Measurements from ENCODE around the gene AP3S2.
"Not testable (repeated sequence)": the region's sequence is repeated elsewhere in the genome, so short reads cannot be mapped to it uniquely, and the experiment has no call there.

The AP3S2 gene

DNA sequence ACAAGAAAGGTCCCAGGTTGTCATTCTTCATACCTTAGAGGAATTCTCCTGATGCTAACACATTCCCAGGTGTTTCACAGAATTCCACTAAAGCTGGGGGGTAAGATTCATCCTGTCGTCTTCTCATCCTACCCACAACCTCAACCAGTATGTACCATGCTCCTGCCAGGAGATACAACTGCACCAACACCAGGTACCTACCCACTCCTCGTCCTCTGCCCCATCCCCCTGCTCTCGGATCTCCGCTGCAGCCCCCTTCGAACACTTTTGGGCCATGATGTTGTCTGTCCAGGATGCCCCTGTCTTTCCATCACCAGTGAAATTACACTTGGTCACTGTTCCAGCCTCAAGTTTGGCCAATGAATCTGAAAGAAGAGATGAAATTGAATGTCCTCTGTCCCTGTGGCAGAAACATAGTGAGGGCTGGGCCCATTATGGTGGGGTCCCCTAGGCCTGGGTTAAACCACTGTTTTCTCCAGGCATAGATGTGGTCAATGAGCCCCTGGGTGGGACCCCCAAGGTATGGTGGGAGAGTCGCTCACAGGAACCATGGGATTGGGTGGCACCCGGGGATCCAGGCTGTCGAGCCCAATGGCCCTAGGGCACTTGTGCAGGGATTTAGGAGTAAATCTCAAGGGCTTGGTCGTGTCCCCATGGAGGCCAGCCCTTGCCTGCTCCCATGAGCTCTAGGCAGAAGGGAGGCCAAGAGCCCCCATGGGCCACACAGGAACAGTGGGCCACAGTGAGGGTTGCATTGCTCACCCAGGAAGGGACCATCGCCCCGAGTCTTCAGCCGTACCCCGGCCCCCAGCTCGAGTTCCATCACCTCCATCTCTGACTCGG, 9.4 kb upstream of the AP3S2 start:
- DNase-seq: peak; percentile 41

DNA sequence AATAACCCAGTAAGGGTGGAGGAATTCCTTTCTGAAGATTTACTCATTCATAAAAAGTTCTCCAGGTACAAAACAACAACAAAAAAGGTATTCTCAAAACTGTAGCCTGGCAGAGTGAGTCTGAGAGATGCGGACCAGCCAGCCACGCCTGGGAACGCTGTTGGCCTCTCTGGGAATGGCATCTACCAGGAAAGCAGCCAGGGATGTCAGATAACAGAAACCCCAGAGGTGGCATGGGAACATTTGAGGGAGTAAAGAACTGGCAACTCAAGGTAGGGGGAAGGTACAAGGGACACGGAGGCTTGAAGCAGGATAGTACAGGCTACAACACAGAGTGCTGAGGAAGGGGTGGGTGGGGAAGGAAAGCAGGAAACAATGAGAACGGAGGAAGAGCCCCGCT, 7.1 kb upstream of the AP3S2 start:
- no peak for DNase-seq

GRCh38 chr15:89899951-89900567, 6.3 kb upstream of the AP3S2 start:
- peak; percentile 40 for DNase-seq

DNA sequence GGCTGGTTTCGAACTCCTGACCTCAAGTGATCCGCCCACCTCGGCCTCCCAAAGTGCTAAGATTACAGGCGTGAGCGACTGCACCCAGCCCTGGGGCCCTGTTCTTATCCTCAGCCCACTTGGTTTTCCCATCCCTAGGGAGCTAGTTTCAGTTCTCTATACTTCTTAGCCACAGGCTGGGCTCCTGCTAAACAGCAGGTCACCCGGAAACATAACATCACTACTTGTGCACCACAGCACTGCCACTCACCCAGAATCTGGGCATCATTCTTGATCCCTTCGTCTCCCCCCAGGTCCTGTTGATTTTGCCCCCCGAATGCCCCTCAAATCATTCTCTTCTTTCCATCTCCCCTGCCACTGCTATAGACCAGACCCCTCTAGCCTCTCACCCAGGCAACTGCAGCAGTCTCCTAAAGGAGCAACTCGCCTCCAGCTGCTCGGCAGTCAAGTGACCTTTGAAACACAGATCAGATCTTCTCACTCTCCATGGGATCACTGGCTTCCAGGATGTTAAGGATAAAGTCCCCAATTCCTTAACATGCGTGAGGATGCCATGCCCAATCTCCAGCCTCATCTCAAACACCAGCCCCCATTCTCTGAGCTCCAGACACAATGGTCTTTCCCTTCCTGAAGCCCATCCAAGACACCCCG, 5.6 kb upstream of the AP3S2 start:
- DNase-seq: peak; percentile 24

DNA sequence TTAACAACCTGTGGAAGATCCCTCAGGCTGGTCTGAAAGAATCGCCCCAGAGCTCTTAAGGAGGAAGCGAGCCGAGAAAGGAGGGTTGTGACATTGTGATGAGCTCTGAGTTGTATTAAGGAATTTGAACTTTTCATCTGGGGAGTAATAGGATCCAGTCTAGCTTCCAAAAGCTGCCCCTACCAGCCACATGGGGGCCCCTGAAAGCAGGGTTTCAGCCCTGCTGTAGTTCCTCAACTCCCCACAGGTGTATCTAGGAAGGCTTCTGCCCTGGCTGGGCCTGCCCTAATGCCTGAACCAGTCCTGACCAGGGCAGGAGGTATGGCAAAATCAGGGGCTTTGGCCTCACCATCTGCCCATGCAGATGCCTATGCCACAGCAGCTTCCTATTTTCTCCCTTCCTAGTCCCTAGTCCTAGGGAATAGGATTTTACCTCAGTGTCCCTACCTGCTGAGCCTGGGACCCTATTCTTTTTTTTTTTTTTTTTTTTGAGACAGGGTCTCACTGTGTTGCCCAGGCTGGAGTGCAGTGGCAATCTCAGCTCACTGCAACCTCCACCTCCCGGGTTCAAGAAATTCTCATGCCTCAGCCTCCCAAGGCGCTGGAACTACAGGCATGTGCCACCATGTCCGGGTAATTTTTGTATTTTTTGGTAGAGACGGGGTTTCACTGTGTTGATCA, 5.0 kb upstream of the AP3S2 start:
- DNase-seq: no peak

DNA sequence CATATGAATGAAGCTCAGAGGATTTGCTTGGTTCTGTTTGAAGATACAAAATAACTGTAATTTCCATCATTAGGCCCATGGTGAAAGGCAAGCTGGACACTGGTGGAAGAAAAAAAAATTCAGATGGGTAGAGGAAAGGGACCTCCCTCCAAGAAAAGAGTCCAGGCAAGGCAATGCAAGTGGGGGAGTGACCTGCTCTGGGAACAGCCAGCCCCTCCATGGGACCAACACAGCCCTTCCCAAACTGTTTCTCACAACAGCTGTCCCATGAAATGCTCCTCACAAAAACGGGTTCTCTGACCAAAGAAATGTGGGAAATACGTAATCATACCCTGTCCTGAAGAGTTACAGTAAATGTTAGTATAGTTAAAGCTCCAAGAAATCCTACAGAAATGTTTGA, 4.4 kb upstream of the AP3S2 start:
- DNase-seq: no peak

DNA sequence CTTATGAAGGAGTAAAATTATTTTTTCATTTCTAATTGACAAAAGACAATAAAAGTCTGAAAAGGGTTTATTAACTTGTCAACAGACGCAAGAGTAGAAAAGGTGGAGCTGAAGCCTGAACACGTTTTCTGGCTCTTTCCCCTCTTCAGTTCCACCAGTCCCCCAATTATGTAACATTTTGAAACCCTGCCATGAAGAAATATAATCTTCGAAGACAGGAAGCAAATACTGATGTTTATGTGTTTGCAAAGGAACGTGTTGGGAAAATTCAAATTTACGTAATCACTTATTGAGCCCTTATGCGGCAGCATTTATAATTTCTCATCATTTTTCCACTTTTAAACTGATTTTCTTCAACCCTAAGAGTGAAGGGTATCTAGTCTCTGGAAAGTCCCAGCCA, 767 bp downstream of the AP3S2 start:
- no peak for DNase-seq

GRCh38 chr15:89888214-89888804, 5.5 kb downstream of the AP3S2 start:
- no peak for DNase-seq

DNA sequence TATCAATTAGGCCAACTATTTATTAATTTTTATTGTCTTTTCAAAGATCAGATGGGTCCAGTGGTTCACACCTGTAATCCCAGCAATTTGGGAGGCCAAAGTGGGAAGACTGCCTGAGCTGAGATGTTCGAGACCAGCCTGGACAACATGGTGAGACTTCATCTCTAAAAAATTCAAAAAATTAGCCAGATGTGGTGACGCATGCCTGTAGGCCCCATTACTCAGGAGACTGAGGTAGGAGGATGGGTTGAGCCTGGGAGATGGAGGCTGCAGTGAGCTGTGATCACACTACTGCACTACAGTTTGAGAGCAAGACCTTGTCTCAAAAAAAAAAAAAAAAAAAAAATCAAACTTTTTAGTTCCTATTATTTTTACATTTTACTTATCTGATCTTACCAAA, 8.2 kb downstream of the AP3S2 start:
- no peak for DNase-seq

- DNase-seq: not testable (repeated sequence)
These were observed 8.6 kb downstream of the AP3S2 start for GRCh38 chr15:89885179-89885578.

DNA sequence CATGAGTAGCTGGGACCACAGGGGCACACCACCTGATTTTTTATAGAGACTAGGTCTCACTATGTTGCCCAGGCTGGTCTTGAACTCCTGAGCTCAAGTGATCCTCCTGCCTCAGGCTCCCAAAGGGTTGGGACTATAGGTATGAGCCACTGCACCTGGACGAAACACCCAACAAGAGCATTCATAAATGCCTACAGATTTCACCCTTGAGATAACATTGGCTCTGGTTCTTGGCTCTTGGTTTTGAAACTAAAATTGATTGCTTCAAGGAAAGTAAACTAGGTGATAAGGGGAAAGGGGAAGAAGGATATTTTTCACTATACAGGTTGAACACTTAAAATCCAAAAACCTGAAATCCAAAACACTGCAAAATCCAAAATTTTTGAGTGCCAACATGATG, 10.3 kb downstream of the AP3S2 start:
- DNase-seq: no peak

DNA sequence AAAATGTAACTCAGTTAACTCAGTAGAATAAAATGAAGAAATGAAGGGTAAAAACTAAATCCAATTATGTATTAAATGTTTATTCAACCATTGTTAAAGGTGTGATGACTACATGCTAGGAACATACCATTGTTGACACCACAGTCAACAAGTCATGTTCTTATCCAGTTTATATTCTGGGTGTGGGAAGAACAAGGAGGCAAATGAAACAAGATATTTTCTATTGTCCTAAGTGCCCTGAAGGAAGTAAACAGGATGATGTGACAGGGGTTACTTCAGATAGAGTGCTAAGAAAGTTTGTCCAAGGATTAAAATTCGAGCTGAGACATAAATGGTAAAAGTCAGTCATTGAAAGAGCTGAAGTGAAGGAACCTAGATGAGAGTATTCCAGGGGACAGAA, 13.1 kb downstream of the AP3S2 start:
- DNase-seq: no peak

DNA sequence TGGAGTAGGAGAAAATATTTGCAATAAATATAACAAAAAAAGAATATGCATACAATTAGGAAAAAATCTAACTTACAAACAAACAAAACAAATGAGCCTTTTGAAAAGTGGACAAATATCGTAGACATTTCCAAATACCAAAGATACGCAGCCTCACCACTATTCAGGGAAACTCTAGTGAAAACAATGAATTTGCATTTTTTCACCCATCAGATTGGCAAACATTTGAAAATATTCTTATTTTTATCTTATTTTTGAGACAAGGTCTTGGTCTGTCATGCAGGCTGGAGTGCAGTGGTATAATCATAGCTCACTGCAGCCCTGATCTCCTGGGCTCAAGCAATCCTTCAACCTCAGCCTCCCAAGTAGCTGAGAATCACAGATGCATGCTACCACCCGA, 15.5 kb downstream of the AP3S2 start:
- no peak for DNase-seq

DNA sequence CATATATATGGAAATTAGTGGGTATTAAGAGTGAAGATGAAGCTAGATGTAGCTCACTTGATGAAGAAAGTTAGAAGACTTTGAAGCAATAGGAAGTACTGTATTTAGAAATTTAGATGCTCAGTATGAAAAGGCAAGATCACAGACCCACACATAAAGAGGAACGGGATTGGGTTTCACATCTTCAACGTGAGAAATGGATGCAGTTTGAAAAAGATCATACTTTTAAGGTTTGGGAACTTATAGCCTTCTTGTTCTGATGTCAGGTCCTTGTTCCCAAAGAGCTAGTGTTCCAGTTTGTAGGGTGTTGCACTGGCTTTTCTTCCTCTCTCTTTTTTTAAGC, 16.7 kb downstream of the AP3S2 start:
- no peak for DNase-seq

DNA sequence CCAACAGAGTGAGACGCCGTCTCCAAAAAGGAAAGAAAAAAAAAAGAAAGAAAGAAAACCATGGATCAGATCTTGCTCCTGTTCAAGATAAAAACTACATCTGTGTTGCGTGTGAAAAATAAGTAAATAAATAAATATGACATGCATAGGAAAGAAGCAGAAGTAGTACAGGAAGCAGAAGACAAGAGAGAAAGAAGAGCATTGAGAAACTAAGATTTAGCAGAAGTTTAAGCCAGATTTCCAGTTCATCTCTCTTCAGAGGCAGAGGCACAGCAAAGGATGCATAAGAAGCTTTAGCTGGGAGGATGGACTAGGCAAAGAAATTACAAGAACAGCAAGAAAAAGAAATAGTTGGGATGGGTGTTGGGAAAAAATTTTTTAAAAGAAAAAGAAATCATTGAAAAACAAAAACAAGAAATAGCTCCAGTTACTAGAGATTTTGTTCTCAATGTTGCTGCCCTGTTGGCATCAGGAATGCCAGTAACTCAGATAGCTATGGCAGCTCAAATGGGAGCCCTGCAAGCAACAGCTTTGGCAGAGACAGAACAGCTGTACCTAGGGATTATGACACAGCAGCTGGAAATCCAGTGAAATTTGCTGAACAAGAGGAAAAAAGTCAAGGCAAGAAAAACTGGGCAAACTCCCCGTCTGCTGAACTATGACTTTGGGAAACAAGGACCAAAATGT, 17.3 kb downstream of the AP3S2 start:
- no peak for DNase-seq

DNA sequence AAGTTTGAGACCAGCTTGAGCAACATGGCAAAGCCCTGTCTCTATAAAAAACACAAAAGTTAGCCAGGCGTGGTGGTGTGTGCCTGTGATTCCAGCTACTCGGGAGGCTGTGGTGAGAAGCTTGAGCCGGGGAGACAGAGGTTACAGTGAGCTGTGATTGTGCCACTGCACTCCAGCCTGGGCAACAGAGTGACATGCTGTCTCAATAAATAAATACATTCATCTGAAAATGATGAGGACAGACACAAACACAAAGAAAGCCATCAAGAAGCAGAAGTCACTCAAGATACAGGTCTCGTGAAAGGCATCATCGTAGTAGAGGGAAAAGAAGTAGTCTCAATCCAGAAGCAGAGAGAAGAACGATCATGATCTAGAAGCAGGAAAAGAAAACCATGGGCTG, 18.1 kb downstream of the AP3S2 start:
- DNase-seq: no peak

GRCh38 chr15:89874926-89875564, 18.7 kb downstream of the AP3S2 start:
- peak; percentile 90 for DNase-seq

DNA sequence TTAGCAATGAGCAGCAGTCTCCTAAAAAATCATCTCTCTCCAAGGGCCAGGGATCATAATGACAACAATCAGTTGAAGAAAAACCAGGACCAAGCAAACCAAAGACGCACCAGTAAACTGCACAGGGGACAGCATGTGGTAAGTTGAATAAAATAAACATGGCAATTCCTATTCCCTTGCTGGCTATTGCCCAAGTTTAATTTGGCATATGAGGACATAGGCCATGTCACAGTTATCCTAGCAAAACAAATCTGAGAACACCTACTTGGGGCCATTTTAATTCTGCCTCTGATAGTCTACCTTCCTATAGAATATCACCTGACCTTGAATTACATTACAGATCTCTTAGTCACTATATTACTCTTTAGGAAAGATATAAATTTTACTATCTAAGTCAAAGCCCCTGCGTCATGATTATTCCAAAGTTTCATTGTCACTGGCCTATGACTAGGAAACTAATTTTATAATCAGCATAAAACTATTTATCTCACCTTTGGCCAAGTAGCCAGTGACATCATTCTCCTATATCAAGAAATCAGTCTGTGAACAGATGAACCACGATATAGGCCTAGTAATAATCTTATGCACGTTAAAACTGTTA, 23.0 kb downstream of the AP3S2 start:
- no peak for DNase-seq

DNA sequence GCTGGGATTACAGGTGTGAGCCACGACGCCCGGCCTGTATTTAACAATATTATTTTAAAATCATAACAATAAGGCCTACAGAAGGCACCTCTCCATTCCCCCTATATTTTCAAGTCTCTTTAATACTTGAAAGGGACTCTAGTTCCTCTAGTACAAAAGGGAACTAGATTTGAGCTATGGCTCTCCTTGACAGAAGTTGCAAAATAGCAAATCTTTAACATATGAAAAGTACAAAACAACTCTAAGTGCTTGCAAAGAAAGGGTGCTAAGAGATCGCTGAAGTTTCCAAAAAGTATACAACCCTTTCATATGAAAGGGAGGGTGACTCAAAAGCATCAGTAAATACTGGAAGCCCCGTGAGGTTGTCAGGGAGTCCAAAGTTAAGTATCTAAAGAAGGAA, 23.8 kb downstream of the AP3S2 start:
- no peak for DNase-seq

DNA sequence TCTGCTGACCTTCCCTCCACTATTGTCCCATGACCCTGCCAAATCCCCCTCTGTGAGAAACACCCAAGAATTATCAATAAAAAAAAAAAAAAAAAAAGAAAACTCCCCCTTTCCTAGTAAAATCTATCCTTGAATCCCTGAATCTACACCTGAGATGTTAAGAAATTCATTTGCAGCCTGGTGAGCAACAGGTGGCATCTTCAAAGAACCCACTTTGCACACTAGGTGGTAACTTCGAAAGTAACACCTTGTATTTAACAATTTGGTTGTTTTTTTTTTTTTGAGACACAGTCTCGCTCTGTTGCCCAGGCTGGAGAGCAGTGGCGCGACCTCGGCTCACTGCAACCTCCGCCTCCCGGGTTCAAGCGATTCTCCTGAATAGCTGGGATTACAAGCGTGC, 24.3 kb downstream of the AP3S2 start:
- DNase-seq: not testable (repeated sequence)

GRCh38 chr15:89864958-89865739, 28.6 kb downstream of the AP3S2 start:
- no peak for DNase-seq

All from activated CD8-positive, alpha-beta memory T cell treated with anti-CD3 and anti-CD28 coated beads for 24 hours (primary cell).